Panc1 (cell line): ENCODE measurements around the gene RSPH1. TPM values are rescaled to one million over a fixed set of nuclear protein-coding genes. Genes with fewer than 3 reads are reported as not detected.

Source experiments
- ATAC-seq: fragments of 200-7000 bp; cut with Tn5 transposase; 2 replicates; pipeline ENCODE4 v1.9.1; 2020; ENCODE audit warnings: mild to moderate bottlenecking, moderate library complexity
- BruUV-seq: library from RNA; stranded (reverse); fragments of 400-500 nt; replicated peaks from 2 replicates; lab custom pipeline; 2021; lab: Mats Ljungman, UMichigan
- CTCF ChIA-PET: fragments of 300-600 bp; sonication (Branson Sonifier 250); formaldehyde crosslinking; loops from one replicate; lab custom pipeline; 2022; ENCODE audit warnings: antibody characterized with exemption; lab: Charles Lee
- POLR2A ChIA-PET: fragments of 300-600 bp; sonication (Branson Sonifier 250); formaldehyde crosslinking; loops from one replicate; lab custom pipeline; 2022; ENCODE audit warnings: antibody characterized with exemption; lab: Charles Lee
- DNase-seq: peaks from one replicate; pipeline ENCODE4 v3.0.0-alpha.2; 2010; ENCODE audit warnings: low read depth, low spot score
- H3K27ac ChIP-seq: 2 replicates; pipeline ENCODE4 v1.5.1; 2011; ENCODE audit warnings: mild to moderate bottlenecking, low read length, inconsistent platforms
- H3K27me3 ChIP-seq: fragments of 200-500 bp; sonication (Bioruptor generic); 2 replicates; pipeline ENCODE4 v1.6.0; 2014; ENCODE audit warnings: low read length, inconsistent platforms; ENCODE audit not compliant: control insufficient read depth, insufficient read depth
- H3K36me3 ChIP-seq: fragments of 200-500 bp; sonication (Bioruptor generic); 2 replicates; pipeline ENCODE4 v1.5.1; 2014; ENCODE audit warnings: inconsistent platforms, mild to moderate bottlenecking, low read length, moderate library complexity; ENCODE audit not compliant: control insufficient read depth, insufficient read depth
- H3K4me1 ChIP-seq: 2 replicates; pipeline ENCODE4 v1.5.1; 2011; ENCODE audit warnings: inconsistent platforms, mild to moderate bottlenecking, low read length, moderate library complexity; ENCODE audit not compliant: control insufficient read depth, insufficient read depth
- H3K4me3 ChIP-seq, 2 experiments: 2 replicates each; pipeline ENCODE4 v1.5.1; 2011 to 2012; ENCODE audit warnings: low read depth in 2 of 2, low read length in 2 of 2, mild to moderate bottlenecking in 2 of 2, inconsistent platforms in 1 of 2, moderate library complexity in 1 of 2
- H3K9me3 ChIP-seq: fragments of 200-500 bp; sonication (Bioruptor generic); 2 replicates; pipeline ENCODE4 v1.5.1; 2014; ENCODE audit warnings: low read depth, mild to moderate bottlenecking, inconsistent platforms, low read length, moderate library complexity; ENCODE audit not compliant: control insufficient read depth, insufficient read depth
- POLR2AphosphoS5 ChIP-seq: IDR thresholded peaks from 2 replicates; pipeline ENCODE4 v1.6.1; 2012; ENCODE audit warnings: mild to moderate bottlenecking, low read depth, low read length, moderate library complexity
- REST ChIP-seq, 2 experiments: IDR thresholded peaks; 2 replicates each; pipeline ENCODE4 v1.6.1; 2011 to 2012; ENCODE audit warnings: low read depth in 2 of 2, control low read depth in 1 of 2, low read length in 1 of 2, mild to moderate bottlenecking in 1 of 2, moderate library complexity in 1 of 2; ENCODE audit not compliant: insufficient read depth in 1 of 2
- SIN3A ChIP-seq: IDR thresholded peaks from 2 replicates; pipeline ENCODE4 v1.6.1; 2012; ENCODE audit warnings: low read depth, mild to moderate bottlenecking, low read length, moderate library complexity, borderline replicate concordance; ENCODE audit not compliant: insufficient read depth
- TCF7L2 ChIP-seq: IDR thresholded peaks from 2 replicates; pipeline ENCODE4 v1.6.1; 2011; ENCODE audit warnings: mild to moderate bottlenecking, low read depth, low read length, inconsistent platforms
- in situ Hi-C: cut with HindIII; loops from 2 replicates; pipeline ENCODE4 v1.10.0; 2016; ENCODE audit warnings: low sequenced_read_pairs, low pct_unique_long_range_greater_than_20kb
- intact Hi-C: fragments of 100-400 bp; cut with micrococcal nuclease; formaldehyde crosslinking; loops from one replicate; pipeline ENCODE4 v1.10.0; 2022; ENCODE audit not compliant: unreplicated experiment
- total RNA-seq: library from RNA; stranded (reverse); gene quantifications from one replicate; pipeline ENCODE4 v1.2.1, GENCODE V29; 2021; ENCODE audit not compliant: unreplicated experiment
- TF ChIP-seq, protein P1 (sequence below): fragments of 450-650 bp; IDR thresholded peaks from 2 replicates; pipeline ENCODE4 v1.5.1; 2017; ENCODE audit warnings: mild to moderate bottlenecking

Gene RSPH1
- total RNA-seq, 1 experiment from 2014 or later = 0.46 TPM

DNA sequence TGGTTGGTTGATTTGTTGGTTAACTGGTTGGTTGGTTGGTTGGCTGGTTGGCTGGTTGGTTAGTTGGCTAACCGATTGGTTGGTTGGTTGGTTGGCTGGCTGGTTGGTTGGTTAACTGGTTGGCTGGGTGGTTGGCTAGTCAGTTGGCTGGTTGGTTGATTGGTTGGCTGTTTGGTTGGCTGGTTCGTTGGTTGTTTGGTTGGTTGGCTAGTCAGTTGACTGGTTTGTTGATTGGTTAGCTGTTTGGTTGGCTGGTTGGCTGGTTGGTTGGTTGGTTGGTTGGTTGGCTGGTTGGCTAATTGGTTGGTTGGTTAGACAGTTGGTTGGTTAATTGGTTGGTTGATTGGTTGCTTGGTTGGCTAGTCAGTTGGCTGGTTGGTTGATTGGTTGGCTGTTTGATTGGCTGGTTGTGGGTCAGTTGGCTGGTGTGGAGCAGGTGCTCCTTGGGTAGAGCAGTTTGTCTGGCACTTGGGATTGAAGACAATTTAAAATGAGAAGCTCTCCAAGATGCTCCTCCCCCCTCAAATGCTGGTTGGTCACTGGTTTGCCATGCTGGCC lies 6.9 kb downstream of the RSPH1 start:
- ChIA-PET POLR2A (no interaction called here), CTCF (no interaction called here)
- DNase-seq (no peak), ATAC-seq (no peak)
- no TSS peak for BruUV-seq
- H3K4me1 ChIP-seq = no peaks in the 10 kb centered on the region
- H3K27me3 ChIP-seq = no peaks in the 10 kb centered on the region
- H3K4me3 ChIP-seq = no peak overlapping the region
- no peaks in the 10 kb centered on the region for H3K9me3 ChIP-seq
- no peak for TF ChIP-seq TCF7L2
- no peak for TF ChIP-seq SIN3A
- TF ChIP-seq, protein P1, sequence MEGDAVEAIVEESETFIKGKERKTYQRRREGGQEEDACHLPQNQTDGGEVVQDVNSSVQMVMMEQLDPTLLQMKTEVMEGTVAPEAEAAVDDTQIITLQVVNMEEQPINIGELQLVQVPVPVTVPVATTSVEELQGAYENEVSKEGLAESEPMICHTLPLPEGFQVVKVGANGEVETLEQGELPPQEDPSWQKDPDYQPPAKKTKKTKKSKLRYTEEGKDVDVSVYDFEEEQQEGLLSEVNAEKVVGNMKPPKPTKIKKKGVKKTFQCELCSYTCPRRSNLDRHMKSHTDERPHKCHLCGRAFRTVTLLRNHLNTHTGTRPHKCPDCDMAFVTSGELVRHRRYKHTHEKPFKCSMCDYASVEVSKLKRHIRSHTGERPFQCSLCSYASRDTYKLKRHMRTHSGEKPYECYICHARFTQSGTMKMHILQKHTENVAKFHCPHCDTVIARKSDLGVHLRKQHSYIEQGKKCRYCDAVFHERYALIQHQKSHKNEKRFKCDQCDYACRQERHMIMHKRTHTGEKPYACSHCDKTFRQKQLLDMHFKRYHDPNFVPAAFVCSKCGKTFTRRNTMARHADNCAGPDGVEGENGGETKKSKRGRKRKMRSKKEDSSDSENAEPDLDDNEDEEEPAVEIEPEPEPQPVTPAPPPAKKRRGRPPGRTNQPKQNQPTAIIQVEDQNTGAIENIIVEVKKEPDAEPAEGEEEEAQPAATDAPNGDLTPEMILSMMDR = no peak
- no peak for TF ChIP-seq POLR2AphosphoS5
- no peak for TF ChIP-seq REST (IDR thresholded peaks at IDR 0.05; ENCODE audit: insufficient read depth in 1 of 2, low read depth in 2 of 2, low read length in 1 of 2)
- in situ Hi-C loops = no loop called here
- H3K27ac ChIP-seq = no peak overlapping the region
- intact Hi-C loops = no loop called here
- H3K36me3 ChIP-seq = no peaks in the 10 kb centered on the region

- no peak overlapping the region for H3K27ac ChIP-seq
- CTCF ChIA-PET = no interaction called here
- in situ Hi-C loops = no loop called here
- no peaks in the 10 kb centered on the region for H3K4me1 ChIP-seq
- intact Hi-C loops = no loop called here
- no peaks in the 10 kb centered on the region for H3K9me3 ChIP-seq
- DNase-seq (no peak), ATAC-seq (no peak)
- H3K4me3 ChIP-seq = no peak overlapping the region
- POLR2A ChIA-PET = no interaction called here
- no peaks in the 10 kb centered on the region for H3K27me3 ChIP-seq
- BruUV-seq = no TSS peak
- TF ChIP-seq SIN3A (no peak), REST (IDR thresholded peaks at IDR 0.05; ENCODE audit: insufficient read depth in 1 of 2, low read depth in 2 of 2, low read length in 1 of 2) (no peak), TCF7L2 (no peak), POLR2AphosphoS5 (no peak)
- TF ChIP-seq, protein P1 = no peak
- H3K36me3 ChIP-seq = no peaks in the 10 kb centered on the region
Observed at GRCh38 chr21:42486531-42486930, 9.5 kb downstream of the RSPH1 start.
